ENCODE data around the gene PTPRN2.
A peak's percentile ranks its signal among the peaks of the same experiment; 100 is the strongest.

Gene PTPRN2

GRCh38 chr7:157768198-157768597, 819.4 kb downstream of the PTPRN2 start:
- DNase-seq (ENCODE audit: extremely low spot score): no peak
- POLR2A ChIA-PET: no interaction called here
- CTCF ChIA-PET: no interaction called here

GRCh38 chr7:157767506-157768197, 820.0 kb downstream of the PTPRN2 start:
- CTCF ChIA-PET: no interaction called here
- POLR2A ChIA-PET: no interaction called here
- DNase-seq (ENCODE audit: extremely low spot score): no peak
- TF ChIP-seq LEF1 (IDR thresholded peaks at IDR 0.05; ENCODE audit: borderline replicate concordance) (no peak), ELF4 (IDR thresholded peaks at IDR 0.05) (no peak), TARDBP (IDR thresholded peaks at IDR 0.05) (no peak), PKNOX1 (IDR thresholded peaks at IDR 0.05) (no peak), ZNF384 (IDR thresholded peaks at IDR 0.05) (no peak), HDGF (IDR thresholded peaks at IDR 0.05; ENCODE audit: borderline replicate concordance) (no peak), FOXA1 (IDR thresholded peaks at IDR 0.05) (no peak), NFRKB (IDR thresholded peaks at IDR 0.05) (no peak), SP1 (IDR thresholded peaks at IDR 0.05) (no peak), L3MBTL2 (conservative IDR thresholded peaks at IDR 0.05) (no peak), SUZ12 (IDR thresholded peaks at IDR 0.05) (no peak), ARNT (IDR thresholded peaks at IDR 0.05) (no peak), FOXK2 (IDR thresholded peaks at IDR 0.05) (no peak), BHLHE40 (IDR thresholded peaks at IDR 0.05; ENCODE audit: borderline replicate concordance) (no peak), CTBP1 (IDR thresholded peaks at IDR 0.05; ENCODE audit: borderline replicate concordance) (no peak)

More at GRCh38 chr7:157768198-157768597, 819.4 kb downstream of the PTPRN2 start:
- no peak for TF ChIP-seq ARNT (IDR thresholded peaks at IDR 0.05)
- TF ChIP-seq FOXM1 (IDR thresholded peaks at IDR 0.05; ENCODE audit: borderline replicate concordance): no peak
- no peak for TF ChIP-seq FOXK2 (IDR thresholded peaks at IDR 0.05)
- no peak for TF ChIP-seq HDGF (IDR thresholded peaks at IDR 0.05; ENCODE audit: borderline replicate concordance)
- TF ChIP-seq CTBP1 (IDR thresholded peaks at IDR 0.05; ENCODE audit: borderline replicate concordance): no peak
- TF ChIP-seq FOXA1 (IDR thresholded peaks at IDR 0.05): no peak
- TF ChIP-seq L3MBTL2 (conservative IDR thresholded peaks at IDR 0.05): no peak
- no peak for TF ChIP-seq PKNOX1 (IDR thresholded peaks at IDR 0.05)
- TF ChIP-seq NFRKB (IDR thresholded peaks at IDR 0.05): no peak
- no peak for TF ChIP-seq ELF4 (IDR thresholded peaks at IDR 0.05)
- no peak for TF ChIP-seq TARDBP (IDR thresholded peaks at IDR 0.05)
- TF ChIP-seq BHLHE40 (IDR thresholded peaks at IDR 0.05; ENCODE audit: borderline replicate concordance): no peak
- TF ChIP-seq ZNF384 (IDR thresholded peaks at IDR 0.05): no peak
- TF ChIP-seq LEF1 (IDR thresholded peaks at IDR 0.05; ENCODE audit: borderline replicate concordance): no peak

DNA sequence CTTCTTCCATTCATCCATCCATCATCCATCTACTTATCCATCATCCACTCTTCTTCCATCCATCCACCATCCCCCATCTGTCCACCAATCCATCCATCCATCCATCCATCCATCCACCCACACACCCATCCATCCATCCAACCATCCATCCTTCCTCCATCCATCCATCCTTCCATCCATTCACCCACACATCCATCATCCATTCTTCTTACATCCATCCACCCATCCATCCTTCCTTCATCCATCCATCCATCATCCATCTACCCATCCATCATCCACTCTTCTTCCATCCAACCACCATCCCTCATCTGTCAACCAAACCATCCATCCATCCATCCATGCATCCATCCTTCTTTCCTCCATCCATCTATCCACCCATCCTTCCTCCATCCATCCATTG, 821.5 kb downstream of the PTPRN2 start:
- POLR2A ChIA-PET: no interaction called here
- no peak for DNase-seq (ENCODE audit: extremely low spot score)
- TF ChIP-seq CTBP1 (IDR thresholded peaks at IDR 0.05; ENCODE audit: borderline replicate concordance): no peak
- no peak for TF ChIP-seq FOXA1 (IDR thresholded peaks at IDR 0.05)
- TF ChIP-seq LEF1 (IDR thresholded peaks at IDR 0.05; ENCODE audit: borderline replicate concordance): no peak
- TF ChIP-seq BHLHE40 (IDR thresholded peaks at IDR 0.05; ENCODE audit: borderline replicate concordance): no peak
- no peak for TF ChIP-seq TARDBP (IDR thresholded peaks at IDR 0.05)
- no peak for TF ChIP-seq ELF4 (IDR thresholded peaks at IDR 0.05)
- no peak for TF ChIP-seq HDGF (IDR thresholded peaks at IDR 0.05; ENCODE audit: borderline replicate concordance)
- TF ChIP-seq FOXM1 (IDR thresholded peaks at IDR 0.05; ENCODE audit: borderline replicate concordance): no peak
- TF ChIP-seq FOXK2 (IDR thresholded peaks at IDR 0.05): no peak
- TF ChIP-seq NFRKB (IDR thresholded peaks at IDR 0.05): no peak
- no peak for TF ChIP-seq ARNT (IDR thresholded peaks at IDR 0.05)
- TF ChIP-seq PKNOX1 (IDR thresholded peaks at IDR 0.05): no peak
- no peak for TF ChIP-seq SUZ12 (IDR thresholded peaks at IDR 0.05)
- TF ChIP-seq SP1 (IDR thresholded peaks at IDR 0.05): no peak
- no peak for TF ChIP-seq L3MBTL2 (conservative IDR thresholded peaks at IDR 0.05)

GRCh38 chr7:157764946-157765537, 822.6 kb downstream of the PTPRN2 start:
- DNase-seq (ENCODE audit: extremely low spot score): no peak
- POLR2A ChIA-PET: no interaction called here
- CTCF ChIA-PET: no interaction called here
- TF ChIP-seq PKNOX1 (IDR thresholded peaks at IDR 0.05) (peak; percentile 33; the same call in 1 of the 2 replicates), LEF1 (IDR thresholded peaks at IDR 0.05; ENCODE audit: borderline replicate concordance) (no peak)

More for the DNA sequence above, 821.5 kb downstream of the PTPRN2 start:
- CTCF ChIA-PET: no interaction called here

GRCh38 chr7:157764193-157764592, 823.4 kb downstream of the PTPRN2 start:
- ChIA-PET POLR2A (no interaction called here), CTCF (no interaction called here)
- TF ChIP-seq ZNF384 (IDR thresholded peaks at IDR 0.05) (no peak), NFRKB (IDR thresholded peaks at IDR 0.05) (no peak), HDGF (IDR thresholded peaks at IDR 0.05; ENCODE audit: borderline replicate concordance) (no peak), FOXA1 (IDR thresholded peaks at IDR 0.05) (no peak), TARDBP (IDR thresholded peaks at IDR 0.05) (no peak), PKNOX1 (IDR thresholded peaks at IDR 0.05) (no peak), CTBP1 (IDR thresholded peaks at IDR 0.05; ENCODE audit: borderline replicate concordance) (no peak), LEF1 (IDR thresholded peaks at IDR 0.05; ENCODE audit: borderline replicate concordance) (no peak), BHLHE40 (IDR thresholded peaks at IDR 0.05; ENCODE audit: borderline replicate concordance) (no peak), FOXK2 (IDR thresholded peaks at IDR 0.05) (no peak), SUZ12 (IDR thresholded peaks at IDR 0.05) (no peak), SP1 (IDR thresholded peaks at IDR 0.05) (no peak), ELF4 (IDR thresholded peaks at IDR 0.05) (no peak), L3MBTL2 (conservative IDR thresholded peaks at IDR 0.05) (no peak), ARNT (IDR thresholded peaks at IDR 0.05) (no peak), FOXM1 (IDR thresholded peaks at IDR 0.05; ENCODE audit: borderline replicate concordance) (no peak)
- no peak for DNase-seq (ENCODE audit: extremely low spot score)
